Tibial nerve (tissue), 4 donors: ENCODE results near the gene PAPOLA. TPM values are rescaled to one million over a fixed set of nuclear protein-coding genes. Genes with fewer than 3 reads are reported as not detected.

Source experiments
- DNase-seq, 2 donors: peaks; one replicate each; pipeline ENCODE4 v3.0.0-alpha.2; 2019; ENCODE audit warnings: low spot score in 2 of 2
- H3K27ac ChIP-seq, 4 donors: fragments of 200-600 bp; sonication (generic) in 3 of 4; one replicate each; pipeline ENCODE4 v1.5.1; 2017 to 2019; ENCODE audit warnings: mild to moderate bottlenecking in 1 of 4
- H3K27me3 ChIP-seq, 2 donors: fragments of 200-600 bp; sonication (generic) in 1 of 2; one replicate each; pipeline versions ENCODE4 v1.5.1 to v1.6.0; 2017 to 2019
- H3K36me3 ChIP-seq, 3 donors: fragments of 200-600 bp; sonication (generic); one replicate each; pipeline ENCODE4 v1.5.1; 2018 to 2019
- H3K4me1 ChIP-seq, 4 donors: fragments of 200-600 bp; sonication (generic) in 3 of 4; one replicate each; pipeline ENCODE4 v1.5.1; 2017 to 2019
- H3K4me3 ChIP-seq, 4 donors: fragments of 200-600 bp; sonication (generic) in 3 of 4; one replicate each; pipeline ENCODE4 v1.5.1; 2017 to 2019; ENCODE audit warnings: mild to moderate bottlenecking in 1 of 4, moderate library complexity in 1 of 4
- H3K9me3 ChIP-seq, 4 donors: fragments of 200-600 bp; sonication (generic) in 3 of 4; one replicate each; pipeline ENCODE4 v1.5.1; 2017 to 2019
- CTCF ChIP-seq, 5 experiments: fragments of 200-600 bp in 3 of 5; fragments of 450-650 bp in 2 of 5; sonication (generic) in 3 of 5; IDR thresholded peaks; one replicate each; pipeline ENCODE4 v1.5.1; 2016 to 2019; ENCODE audit warnings: antibody characterized with exemption in 5 of 5, mild to moderate bottlenecking in 3 of 5, moderate library complexity in 2 of 5
- EP300 ChIP-seq, 2 donors: sonication (generic); formaldehyde crosslinking; IDR thresholded peaks; one replicate each; pipeline ENCODE4 v1.6.1; 2017; ENCODE audit warnings: antibody characterized with exemption in 2 of 2, mild to moderate bottlenecking in 1 of 2
- POLR2A ChIP-seq, 2 donors: fragments of 450-650 bp; IDR thresholded peaks; one replicate each; pipeline ENCODE4 v1.6.1; 2017; ENCODE audit warnings: antibody characterized with exemption in 2 of 2, mild to moderate bottlenecking in 2 of 2, moderate library complexity in 2 of 2
- WGBS, 2 donors: methylation state at CpG; one replicate each; pipeline ENCODE4 v1.1.5; 2018; 5-methylcytosine and 5-hydroxymethylcytosine counted together
- total RNA-seq, 4 donors: library from RNA; depleted of rRNA; stranded (reverse); fragments of >200 nt; gene quantifications; one replicate each; pipeline ENCODE4 v1.1.0, GENCODE V29; 2016

PAPOLA gene
- total RNA-seq, 4 donors from 2014 or later = 129 to 141 (median 135) TPM

- Histone ChIP-seq H3K4me1 (peaks cover 0 to 37% (median 11%) of the 10 kb centered on the region in 4 donors), H3K27ac (no peak overlapping the region), H3K4me3 (no peak overlapping the region), H3K36me3 (peaks cover 0 to 27% (median 0%) of the 10 kb centered on the region in 3 donors), H3K9me3 (no peaks in the 10 kb centered on the region), H3K27me3 (no peaks in the 10 kb centered on the region)
- WGBS, 2 donors = 89 to 91% methylated on average over 4 of the region's 4 CpGs
- no peak for TF ChIP-seq POLR2A (IDR thresholded peaks at IDR 0.05)
- DNase-seq = no peak
Measured at GRCh38 chr14:96519970-96520369, 17.8 kb downstream of the PAPOLA start.

- Histone ChIP-seq H3K36me3 (peaks cover 0 to 60% (median 8%) of the 10 kb centered on the region in 3 donors), H3K9me3 (no peaks in the 10 kb centered on the region), H3K4me1 (no peaks in the 10 kb centered on the region), H3K4me3 (no peak overlapping the region), H3K27me3 (no peaks in the 10 kb centered on the region), H3K27ac (no peak overlapping the region)
- TF ChIP-seq CTCF (IDR thresholded peaks at IDR 0.05) (no peak), EP300 (IDR thresholded peaks at IDR 0.05) (no peak), POLR2A (IDR thresholded peaks at IDR 0.05) (no peak)
- no peak for DNase-seq
- WGBS, 2 donors = 89 to 90% methylated on average over 5 of the region's 5 CpGs
Measured at GRCh38 chr14:96525452-96525851, 23.3 kb downstream of the PAPOLA start.

- Histone ChIP-seq H3K36me3 (peaks cover 0 to 44% (median 0%) of the 10 kb centered on the region in 3 donors), H3K4me3 (no peak overlapping the region), H3K4me1 (no peaks in the 10 kb centered on the region), H3K9me3 (no peaks in the 10 kb centered on the region), H3K27ac (no peak overlapping the region), H3K27me3 (no peaks in the 10 kb centered on the region)
- TF ChIP-seq POLR2A (IDR thresholded peaks at IDR 0.05) = no peak
- no peak for TF ChIP-seq EP300 (IDR thresholded peaks at IDR 0.05)
- TF ChIP-seq CTCF (IDR thresholded peaks at IDR 0.05) = no peak
- DNase-seq = no peak
Measured at GRCh38 chr14:96532632-96533031, 30.4 kb downstream of the PAPOLA start.

GRCh38 chr14:96536807-96537206, 34.6 kb downstream of the PAPOLA start:
- no peaks in the 10 kb centered on the region for H3K27me3 ChIP-seq
- H3K36me3 ChIP-seq = peaks cover 0 to 31% (median 0%) of the 10 kb centered on the region in 3 donors
- DNase-seq = no peak
- H3K4me3 ChIP-seq = no peak overlapping the region
- 92 to 93% methylated on average over 1 of the region's 1 CpG for WGBS, 2 donors
- H3K4me1 ChIP-seq = no peaks in the 10 kb centered on the region
- TF ChIP-seq EP300 (IDR thresholded peaks at IDR 0.05) = no peak
- no peak for TF ChIP-seq CTCF (IDR thresholded peaks at IDR 0.05)
- TF ChIP-seq POLR2A (IDR thresholded peaks at IDR 0.05) = no peak
- H3K27ac ChIP-seq = no peak overlapping the region
- H3K9me3 ChIP-seq = no peaks in the 10 kb centered on the region

- no peak for DNase-seq
- H3K27ac ChIP-seq = no peak overlapping the region
- H3K4me1 ChIP-seq = no peaks in the 10 kb centered on the region
- no peak overlapping the region for H3K4me3 ChIP-seq
- no peak for TF ChIP-seq POLR2A (IDR thresholded peaks at IDR 0.05)
- TF ChIP-seq EP300 (IDR thresholded peaks at IDR 0.05) = no peak
- no peak for TF ChIP-seq CTCF (IDR thresholded peaks at IDR 0.05)
- H3K27me3 ChIP-seq = no peaks in the 10 kb centered on the region
- peaks cover 0 to 29% (median 0%) of the 10 kb centered on the region in 3 donors for H3K36me3 ChIP-seq
- H3K9me3 ChIP-seq = no peaks in the 10 kb centered on the region
- 81 to 93% methylated on average over 3 of the region's 3 CpGs for WGBS, 2 donors
Measured at GRCh38 chr14:96538097-96538989, 36.2 kb downstream of the PAPOLA start.
